NCI-H748 treated with DMSO at 0.1 percent for 48 hours (cell line): ENCODE measurements around the gene GMDS.

Experiments
- DNase-seq: peaks from one replicate; lab custom pipeline; 2025; lab: John Stamatoyannopoulos, UW

Gene GMDS

GRCh38 chr6:1614448-1615150 lies 630.8 kb downstream of the GMDS start:
- DNase-seq: no peak

DNA sequence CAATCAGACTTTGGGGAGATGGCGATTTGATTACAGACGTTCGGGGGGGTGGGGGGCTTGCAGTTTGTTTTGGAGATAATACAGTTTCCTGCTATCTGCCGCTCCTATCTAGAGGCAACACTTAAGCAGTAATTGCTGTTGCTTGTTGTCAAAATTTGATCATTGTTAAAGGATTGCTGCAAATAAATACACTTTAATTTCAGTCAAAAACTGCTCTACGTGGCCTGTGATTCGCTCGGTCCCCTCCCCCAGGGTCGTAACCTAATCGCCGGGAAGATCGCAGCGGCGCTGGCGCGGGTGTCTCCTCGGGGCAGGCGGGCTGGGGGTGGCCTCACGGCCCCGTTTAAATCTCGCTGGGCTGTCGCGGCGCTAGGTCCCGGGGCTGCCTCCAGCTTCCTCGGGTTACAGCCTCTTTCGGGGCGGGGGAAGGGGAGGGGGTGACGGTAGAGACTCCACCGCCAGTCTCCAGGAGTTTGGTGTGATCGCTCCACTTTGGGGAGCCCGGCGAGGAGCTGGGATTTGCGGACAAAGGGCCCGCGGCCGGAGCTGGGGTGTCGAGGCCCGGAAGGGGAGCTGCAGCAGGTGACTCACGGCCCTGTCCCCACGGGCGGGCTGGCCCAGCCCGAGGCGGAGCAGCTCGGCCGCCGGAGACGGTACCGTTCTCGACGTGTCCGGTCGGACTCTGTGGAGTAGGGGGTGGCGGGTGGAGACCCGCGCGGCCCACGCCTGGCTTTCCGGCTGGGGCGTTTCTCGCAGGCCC lies 631.5 kb downstream of the GMDS start:
- peak; percentile 38 for DNase-seq

GRCh38 chr6:1613346-1613687 lies 632.1 kb downstream of the GMDS start:
- no peak for DNase-seq

DNA sequence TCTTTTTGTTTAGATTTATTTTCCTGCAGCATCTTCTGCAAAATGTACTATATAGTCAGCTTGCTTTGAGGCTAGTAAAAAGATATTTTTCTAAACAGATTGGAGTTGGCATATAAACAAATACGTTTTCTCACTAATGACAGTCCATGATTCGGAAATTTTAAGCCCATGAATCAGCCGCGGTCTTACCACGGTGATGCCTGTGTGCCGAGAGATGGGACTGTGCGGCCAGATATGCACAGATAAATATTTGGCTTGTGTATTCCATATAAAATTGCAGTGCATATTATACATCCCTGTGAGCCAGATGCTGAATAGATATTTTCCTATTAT lies 632.5 kb downstream of the GMDS start:
- no peak for DNase-seq

- no peak for DNase-seq
These were observed 633.0 kb downstream of the GMDS start for GRCh38 chr6:1612299-1612973.

DNA sequence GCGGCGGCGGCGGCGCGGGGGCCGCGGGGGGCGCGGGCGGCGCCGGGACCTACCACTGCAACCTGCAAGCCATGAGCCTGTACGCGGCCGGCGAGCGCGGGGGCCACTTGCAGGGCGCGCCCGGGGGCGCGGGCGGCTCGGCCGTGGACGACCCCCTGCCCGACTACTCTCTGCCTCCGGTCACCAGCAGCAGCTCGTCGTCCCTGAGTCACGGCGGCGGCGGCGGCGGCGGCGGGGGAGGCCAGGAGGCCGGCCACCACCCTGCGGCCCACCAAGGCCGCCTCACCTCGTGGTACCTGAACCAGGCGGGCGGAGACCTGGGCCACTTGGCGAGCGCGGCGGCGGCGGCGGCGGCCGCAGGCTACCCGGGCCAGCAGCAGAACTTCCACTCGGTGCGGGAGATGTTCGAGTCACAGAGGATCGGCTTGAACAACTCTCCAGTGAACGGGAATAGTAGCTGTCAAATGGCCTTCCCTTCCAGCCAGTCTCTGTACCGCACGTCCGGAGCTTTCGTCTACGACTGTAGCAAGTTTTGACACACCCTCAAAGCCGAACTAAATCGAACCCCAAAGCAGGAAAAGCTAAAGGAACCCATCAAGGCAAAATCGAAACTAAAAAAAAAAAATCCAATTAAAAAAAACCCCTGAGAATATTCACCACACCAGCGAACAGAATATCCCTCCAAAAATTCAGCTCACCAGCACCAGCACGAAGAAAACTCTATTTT lies 633.7 kb downstream of the GMDS start:
- peak; percentile 41 for DNase-seq

GRCh38 chr6:1611322-1611571 lies 634.2 kb downstream of the GMDS start:
- peak; percentile 37 for DNase-seq

GRCh38 chr6:1610497-1611321 lies 634.7 kb downstream of the GMDS start:
- DNase-seq: peak; percentile 59

GRCh38 chr6:1609648-1610496 lies 635.5 kb downstream of the GMDS start, which contains the start of gene FOXC1:
FOXC1 (plus strand) TSS chr6:1609915; CDS start chr6:1610446, 531 bp downstream.
- DNase-seq: peak; percentile 73

GRCh38 chr6:1609041-1609647 lies 636.3 kb downstream of the GMDS start:
- DNase-seq: no peak

DNA sequence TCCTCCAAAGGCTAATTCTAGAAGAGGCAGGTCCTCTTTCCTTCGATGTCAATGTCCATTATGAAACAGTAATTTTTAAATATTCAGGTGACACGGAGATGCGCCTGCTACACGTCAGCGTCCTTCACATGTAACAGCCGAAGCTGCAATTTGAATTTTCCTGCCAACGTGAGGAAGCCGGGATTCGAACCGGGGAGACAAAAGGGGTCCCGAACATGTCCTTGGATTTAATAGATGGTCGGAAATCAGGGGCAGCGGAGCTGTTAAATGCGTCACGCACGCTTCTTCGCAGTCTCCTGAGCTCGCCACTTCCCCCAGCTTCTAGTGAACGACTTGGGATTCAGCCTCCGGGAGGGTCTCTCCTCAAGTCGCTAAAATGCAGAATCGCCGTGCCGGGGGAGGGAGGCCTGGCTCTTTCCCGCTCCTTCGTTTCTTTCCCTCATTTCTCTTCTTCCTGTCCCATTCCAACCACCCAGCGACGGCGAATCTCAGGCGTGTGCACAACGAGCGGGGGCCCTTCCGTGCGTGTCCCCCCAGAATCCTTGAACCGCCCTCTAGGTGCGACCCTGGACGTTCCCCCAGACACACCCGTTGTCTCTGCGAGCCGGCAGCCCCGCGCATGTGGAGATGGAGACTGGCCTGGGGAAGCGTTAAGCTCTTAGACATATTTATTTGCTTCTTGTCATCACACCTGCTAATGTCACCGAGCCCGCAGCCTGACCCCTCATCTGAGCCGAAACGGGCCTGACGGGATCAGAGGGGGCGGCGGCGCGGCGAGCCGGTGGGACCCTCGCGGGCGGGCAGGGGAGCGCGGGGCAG lies 637.0 kb downstream of the GMDS start:
- peak; percentile 42 for DNase-seq

GRCh38 chr6:1607516-1608221 lies 637.7 kb downstream of the GMDS start:
- peak; percentile 50 for DNase-seq

- DNase-seq: no peak
These were observed 638.5 kb downstream of the GMDS start for GRCh38 chr6:1606780-1607515.

- no peak for DNase-seq
These were observed 639.3 kb downstream of the GMDS start for GRCh38 chr6:1605893-1606779.

DNA sequence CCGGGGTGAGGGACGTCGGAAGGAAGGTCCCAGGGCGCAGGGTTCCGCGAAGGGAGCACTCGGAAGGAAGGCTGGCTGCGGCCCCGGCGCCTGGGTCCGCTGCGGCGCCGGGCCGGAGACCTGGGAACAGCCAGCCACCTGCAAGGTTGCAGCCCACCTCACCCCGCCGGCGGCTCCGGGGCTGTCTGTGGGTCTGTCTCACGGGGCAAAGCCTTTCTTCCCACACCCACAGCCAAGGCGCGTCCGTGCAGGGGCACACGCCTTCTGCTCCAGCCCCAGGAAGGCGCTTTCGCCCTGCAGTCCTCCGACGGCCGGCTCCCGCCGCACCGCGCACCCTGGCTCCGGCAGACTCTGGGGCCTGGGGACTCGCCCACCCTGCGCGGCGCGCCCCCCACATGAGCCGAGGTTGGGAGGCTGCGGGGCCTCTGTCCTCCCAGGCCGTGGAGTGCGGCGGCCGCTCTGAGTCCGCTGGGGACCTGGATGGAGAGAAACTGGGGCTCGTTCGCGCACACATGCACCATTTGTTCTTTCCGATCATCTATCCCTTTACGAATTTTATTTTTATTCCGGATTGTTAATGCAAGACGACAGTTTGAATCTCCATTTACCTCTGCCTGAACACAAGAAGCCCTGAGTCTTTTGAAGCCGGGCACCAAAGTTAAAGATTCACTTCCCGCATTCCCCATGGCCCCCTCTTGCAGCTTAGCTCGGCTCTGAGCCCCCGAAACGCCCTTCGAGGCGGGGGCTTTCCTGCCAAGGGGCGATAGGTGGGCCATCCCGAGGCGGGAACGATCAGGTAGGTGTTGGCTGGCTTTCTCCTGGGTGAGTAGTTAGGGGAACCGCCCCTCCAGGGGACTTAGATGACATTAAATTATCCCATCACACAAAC lies 640.2 kb downstream of the GMDS start:
- no peak for DNase-seq
